ENCODE results near the gene MAST2. TPM values are rescaled to one million over a fixed set of nuclear protein-coding genes. Genes with fewer than 3 reads are reported as not detected.

MAST2 gene
- total and polyA plus RNA-seq, 9 of the 15 experiments (the other 6 are each of a cell fraction or from before 2014, with no cell fraction given): 0.73 to 32.0 (median 17.8) TPM

- TF ChIP-seq ATF1 (CRISPR knock-in tag; IDR thresholded peaks at IDR 0.05): no peak
- TF ChIP-seq ATF1 (tag; IDR thresholded peaks at IDR 0.05): peak; percentile 50
- TF ChIP-seq STAG1 (CRISPR knock-in tag; IDR thresholded peaks at IDR 0.05; ENCODE audit: borderline replicate concordance): no peak
- TF ChIP-seq ZNF318 (IDR thresholded peaks at IDR 0.05; ENCODE audit: borderline replicate concordance in 1 of 2, low read depth in 1 of 2): peak in 1 of 2 experiments; percentile 90; a peak in 2 of 4 replicates
- 0 out of 2 replicates have a peak, but pooled peaks have one; percentile 18 for TF ChIP-seq FOXO4 (CRISPR knock-in tag; IDR thresholded peaks at IDR 0.05)
- peak; percentile 87 for TF ChIP-seq ZNF589 (CRISPR knock-in tag; IDR thresholded peaks at IDR 0.05; ENCODE audit: low read depth)
- TF ChIP-seq TRIM25 (IDR thresholded peaks at IDR 0.05; ENCODE audit: borderline replicate concordance): no peak
Measured at GRCh38 chr1:45802343-45803298, 791 bp upstream of the MAST2 start (continued).
